Fibroblast of lung (primary cell): Measurements from ENCODE around the gene S100A8. TPM values are rescaled to one million over a fixed set of nuclear protein-coding genes. Genes with fewer than 3 reads are reported as not detected.

Experiments used
- DNase-seq, 2 donors: peaks; one replicate each; pipeline versions ENCODE4 v3.0.0 to v3.0.0-alpha.2; 2010; ENCODE audit warnings: low read depth in 2 of 2
- H2AFZ ChIP-seq: 2 replicates; pipeline ENCODE4 v1.5.1; 2012; ENCODE audit warnings: low read length, control low read depth, inconsistent platforms
- H3K27ac ChIP-seq: 2 replicates; pipeline ENCODE4 v1.5.1; 2011; ENCODE audit warnings: low read length, control low read depth; ENCODE audit not compliant: insufficient read depth
- H3K27me3 ChIP-seq: 2 replicates; pipeline ENCODE4 v1.5.1; 2011; ENCODE audit warnings: mild to moderate bottlenecking, low read length; ENCODE audit not compliant: control insufficient read depth, insufficient read depth
- H3K36me3 ChIP-seq: 2 replicates; pipeline ENCODE4 v1.5.1; 2011; ENCODE audit warnings: low read length; ENCODE audit not compliant: control insufficient read depth, insufficient read depth
- H3K4me1 ChIP-seq: 2 replicates; pipeline ENCODE4 v1.5.1; 2011; ENCODE audit warnings: low read length; ENCODE audit not compliant: control insufficient read depth, insufficient read depth; ENCODE audit errors: extremely low read depth
- H3K4me2 ChIP-seq: 2 replicates; pipeline ENCODE4 v1.5.1; 2011; ENCODE audit warnings: low read length, control low read depth; ENCODE audit not compliant: insufficient read depth; ENCODE audit errors: extremely low read depth
- H3K4me3 ChIP-seq, 4 experiments: fragments of 200-600 bp in 1 of 4; sonication (generic) in 1 of 4; replicated peaks in 1 of 4; 2 replicates each; pipeline ENCODE4 v1.5.1; 2011 to 2016; ENCODE audit warnings: low read length in 4 of 4, low read depth in 3 of 4, mild to moderate bottlenecking in 3 of 4, control low read depth in 2 of 4, inconsistent platforms in 1 of 4, mixed read lengths in 1 of 4; ENCODE audit not compliant: insufficient read depth in 1 of 4; ENCODE audit errors: control extremely low read depth in 1 of 4
- H3K79me2 ChIP-seq: 2 replicates; pipeline ENCODE4 v1.5.1; 2012; ENCODE audit warnings: mild to moderate bottlenecking, low read length, inconsistent platforms; ENCODE audit not compliant: control insufficient read depth, insufficient read depth
- H3K9ac ChIP-seq: 2 replicates; pipeline ENCODE4 v1.5.1; 2011; ENCODE audit warnings: mild to moderate bottlenecking, low read length, control low read depth; ENCODE audit not compliant: insufficient read depth
- H3K9me3 ChIP-seq: 2 replicates; pipeline ENCODE4 v1.5.1; 2012; ENCODE audit warnings: low read depth, low read length; ENCODE audit not compliant: control insufficient read depth, insufficient read depth
- H4K20me1 ChIP-seq: 2 replicates; pipeline ENCODE4 v1.5.1; 2011; ENCODE audit warnings: low read length; ENCODE audit not compliant: control insufficient read depth, insufficient read depth; ENCODE audit errors: extremely low read depth
- EZH2 ChIP-seq: IDR thresholded peaks from 2 replicates; pipeline ENCODE4 v1.5.1; 2012; ENCODE audit warnings: low read length, control low read depth, mild to moderate bottlenecking; ENCODE audit errors: missing control alignments
- polyA plus RNA-seq, 2 donors: library from polyadenylated mRNA; depleted of rRNA in 1 of 2; stranded (reverse) in 1 of 2; unstranded in 1 of 2; fragments of >200 nt; gene quantifications; 2 replicates each; pipeline ENCODE4 v1.2.1, GENCODE V29; 2011 to 2012; ENCODE audit warnings: missing spikeins in 1 of 2
- total RNA-seq: library from RNA; depleted of rRNA; stranded (reverse); fragments of >200 nt; gene quantifications from 2 replicates; pipeline ENCODE4 v1.2.1, GENCODE V29; 2014
- TF ChIP-seq, protein P1 (sequence below), 2 donors: IDR thresholded peaks in 1 of 2; conservative IDR thresholded peaks in 1 of 2; 1 replicate in 1 of 2; 2 replicates in 1 of 2; pipeline ENCODE4 v1.5.1; 2011 to 2012; ENCODE audit warnings: low read length in 2 of 2, control low read depth in 1 of 2, inconsistent platforms in 1 of 2, low read depth in 1 of 2, mild to moderate bottlenecking in 1 of 2

S100A8 gene
- total and polyA plus RNA-seq, 2 donors (not counting 1 experiment from before 2014, with no cell fraction given) = not detected

DNA sequence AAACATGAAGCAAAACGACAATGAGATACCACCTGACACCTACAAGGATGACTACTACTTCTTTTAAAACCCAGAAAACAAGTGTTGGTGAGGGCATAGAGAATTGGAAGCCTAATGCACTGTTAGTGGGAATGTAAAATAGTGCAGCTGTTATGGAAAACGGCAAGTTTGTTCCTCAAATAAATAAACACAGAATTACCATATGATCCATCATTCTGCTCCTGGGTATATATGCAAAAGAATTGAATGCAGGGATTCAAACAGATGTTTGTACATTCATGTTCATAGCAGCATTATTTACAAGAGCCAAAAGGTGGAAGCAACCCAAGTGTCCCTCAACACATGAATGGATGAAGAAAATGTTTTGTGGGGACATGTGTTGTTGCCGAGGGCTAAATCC, 1.4 kb upstream of the S100A8 start:
- Histone ChIP-seq H3K9me3 (no peaks in the 10 kb centered on the region), H3K79me2 (no peaks in the 10 kb centered on the region), H3K4me1 (no peaks in the 10 kb centered on the region), H3K4me2 (no peak overlapping the region), H3K27ac (no peak overlapping the region), H4K20me1 (no peaks in the 10 kb centered on the region), H3K4me3 (no peak overlapping the region), H2AFZ (no peak overlapping the region), H3K9ac (no peak overlapping the region), H3K36me3 (no peaks in the 10 kb centered on the region), H3K27me3 (peaks cover 6% of the 10 kb centered on the region)
- TF ChIP-seq EZH2 = no peak
- TF ChIP-seq, protein P1, sequence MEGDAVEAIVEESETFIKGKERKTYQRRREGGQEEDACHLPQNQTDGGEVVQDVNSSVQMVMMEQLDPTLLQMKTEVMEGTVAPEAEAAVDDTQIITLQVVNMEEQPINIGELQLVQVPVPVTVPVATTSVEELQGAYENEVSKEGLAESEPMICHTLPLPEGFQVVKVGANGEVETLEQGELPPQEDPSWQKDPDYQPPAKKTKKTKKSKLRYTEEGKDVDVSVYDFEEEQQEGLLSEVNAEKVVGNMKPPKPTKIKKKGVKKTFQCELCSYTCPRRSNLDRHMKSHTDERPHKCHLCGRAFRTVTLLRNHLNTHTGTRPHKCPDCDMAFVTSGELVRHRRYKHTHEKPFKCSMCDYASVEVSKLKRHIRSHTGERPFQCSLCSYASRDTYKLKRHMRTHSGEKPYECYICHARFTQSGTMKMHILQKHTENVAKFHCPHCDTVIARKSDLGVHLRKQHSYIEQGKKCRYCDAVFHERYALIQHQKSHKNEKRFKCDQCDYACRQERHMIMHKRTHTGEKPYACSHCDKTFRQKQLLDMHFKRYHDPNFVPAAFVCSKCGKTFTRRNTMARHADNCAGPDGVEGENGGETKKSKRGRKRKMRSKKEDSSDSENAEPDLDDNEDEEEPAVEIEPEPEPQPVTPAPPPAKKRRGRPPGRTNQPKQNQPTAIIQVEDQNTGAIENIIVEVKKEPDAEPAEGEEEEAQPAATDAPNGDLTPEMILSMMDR (conservative IDR thresholded peaks at IDR 0.05 in 1 of 2, IDR thresholded peaks at IDR 0.05 in 1 of 2; ENCODE audit: low read depth in 1 of 2, low read length in 2 of 2) = no peak
- DNase-seq = no peak

DNA sequence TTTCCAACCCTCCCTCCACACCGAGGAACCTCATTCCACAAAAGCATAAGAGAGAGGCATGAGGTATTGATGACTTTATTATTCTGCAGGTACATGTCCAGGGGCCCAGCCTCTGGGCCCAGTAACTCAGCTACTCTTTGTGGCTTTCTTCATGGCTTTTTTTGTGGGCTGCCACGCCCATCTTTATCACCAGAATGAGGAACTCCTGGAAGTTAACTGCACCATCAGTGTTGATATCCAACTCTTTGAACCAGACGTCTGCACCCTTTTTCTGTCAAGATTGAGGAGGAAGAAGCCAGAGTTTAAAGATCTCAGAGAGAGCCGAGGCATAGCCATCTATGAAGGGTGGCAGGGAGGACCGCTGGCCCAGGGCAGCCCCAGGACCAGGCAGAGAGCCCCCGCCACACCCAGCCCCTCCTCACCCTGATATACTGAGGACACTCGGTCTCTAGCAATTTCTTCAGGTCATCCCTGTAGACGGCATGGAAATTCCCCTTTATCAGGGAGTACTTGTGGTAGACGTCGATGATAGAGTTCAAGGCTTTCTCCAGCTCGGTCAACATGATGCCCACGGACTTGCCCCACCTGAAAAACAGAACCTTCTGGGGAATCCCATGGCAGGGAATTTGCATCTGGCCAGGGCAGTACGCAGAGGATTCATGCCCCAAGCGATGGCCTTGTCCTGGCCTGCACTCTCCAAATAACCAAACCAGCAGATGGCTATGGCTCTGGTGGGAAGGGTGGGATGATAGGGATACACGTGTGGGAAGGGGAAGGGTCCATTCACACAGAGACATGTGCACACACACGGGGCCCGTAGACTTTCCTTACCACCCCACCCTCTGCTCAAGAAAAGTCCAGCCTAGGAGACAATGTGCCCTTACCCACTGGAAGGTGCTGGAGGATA, 647 bp downstream of the S100A8 start:
- H3K9ac ChIP-seq = no peak overlapping the region
- H3K4me1 ChIP-seq = no peaks in the 10 kb centered on the region
- TF ChIP-seq, protein P1 (conservative IDR thresholded peaks at IDR 0.05 in 1 of 2, IDR thresholded peaks at IDR 0.05 in 1 of 2; ENCODE audit: low read depth in 1 of 2, low read length in 2 of 2) = no peak
- no peak overlapping the region for H3K4me2 ChIP-seq
- H3K79me2 ChIP-seq = no peaks in the 10 kb centered on the region
- no peak overlapping the region for H3K27ac ChIP-seq
- no peaks in the 10 kb centered on the region for H3K9me3 ChIP-seq
- no peak overlapping the region for H3K4me3 ChIP-seq
- H2AFZ ChIP-seq = no peak overlapping the region
- peaks cover 3% of the 10 kb centered on the region for H3K27me3 ChIP-seq
- DNase-seq = no peak
- no peaks in the 10 kb centered on the region for H4K20me1 ChIP-seq
- no peaks in the 10 kb centered on the region for H3K36me3 ChIP-seq

DNA sequence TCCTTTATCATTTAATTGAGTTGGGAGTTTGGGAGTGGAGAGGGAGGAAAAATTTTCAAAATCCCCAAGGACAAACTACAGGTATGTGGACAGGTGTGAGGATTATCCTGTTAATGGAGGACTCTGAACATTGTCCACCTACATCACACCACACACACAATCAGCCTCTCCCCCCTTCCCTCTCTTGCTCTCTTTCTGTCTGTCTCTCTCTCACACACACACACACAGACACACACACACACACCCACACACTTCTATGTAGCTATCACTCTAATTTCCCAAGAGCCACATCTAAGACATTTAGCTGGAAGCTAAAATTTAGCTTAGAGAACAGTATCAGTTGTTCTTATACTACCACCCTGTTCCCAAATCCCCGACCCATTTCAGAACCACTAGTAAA, 1.5 kb downstream of the S100A8 start:
- Histone ChIP-seq H3K9ac (no peak overlapping the region), H3K27me3 (peaks cover 2% of the 10 kb centered on the region), H3K27ac (no peak overlapping the region), H3K9me3 (no peaks in the 10 kb centered on the region), H3K4me2 (no peak overlapping the region), H4K20me1 (no peaks in the 10 kb centered on the region), H3K4me3 (no peak overlapping the region), H3K4me1 (no peaks in the 10 kb centered on the region), H3K36me3 (no peaks in the 10 kb centered on the region), H2AFZ (no peak overlapping the region), H3K79me2 (no peaks in the 10 kb centered on the region)
- TF ChIP-seq, protein P1 (conservative IDR thresholded peaks at IDR 0.05 in 1 of 2, IDR thresholded peaks at IDR 0.05 in 1 of 2; ENCODE audit: low read depth in 1 of 2, low read length in 2 of 2) = no peak
- no peak for TF ChIP-seq EZH2
- DNase-seq = no peak
